KOPT-K1 (cell line): Measurements from ENCODE around the gene PLBD1.

ENCODE experiments used
- H3K27ac ChIP-seq: fragments of 200-600 bp; sonication (generic); 2 replicates; pipeline ENCODE4 v1.5.1; 2016; ENCODE audit warnings: antibody characterized with exemption, mild to moderate bottlenecking, low read depth, low read length; ENCODE audit not compliant: poor library complexity, severe bottlenecking
- H3K36me3 ChIP-seq: fragments of 200-600 bp; sonication (generic); 2 replicates; pipeline ENCODE4 v1.5.1; 2017; ENCODE audit warnings: antibody characterized with exemption, mild to moderate bottlenecking, low read length, moderate library complexity; ENCODE audit not compliant: insufficient read depth
- H3K9me3 ChIP-seq: fragments of 200-600 bp; sonication (generic); 2 replicates; pipeline ENCODE4 v1.5.1; 2017; ENCODE audit warnings: antibody characterized with exemption, low read length, mild to moderate bottlenecking; ENCODE audit not compliant: insufficient read depth, poor library complexity, severe bottlenecking

PLBD1 gene

DNA sequence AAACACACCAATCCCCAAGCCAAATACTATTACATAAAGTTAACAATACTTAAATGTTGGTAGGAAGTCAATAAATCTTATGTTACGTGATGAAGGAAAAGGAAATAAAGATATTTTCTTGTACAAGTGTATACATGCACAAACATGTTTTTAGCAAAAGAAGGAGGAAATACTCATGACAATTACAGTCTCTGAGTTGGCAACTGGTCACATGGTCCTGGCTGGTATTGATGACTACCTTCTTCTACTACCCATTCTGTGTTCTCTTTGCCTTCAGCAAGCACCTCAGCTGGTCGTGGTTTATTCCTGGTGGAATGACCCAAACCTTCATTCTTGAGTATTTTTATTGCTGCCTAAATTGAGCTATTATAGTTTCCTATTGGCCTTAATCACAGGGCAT lies 84.8 kb downstream of the PLBD1 start:
- Histone ChIP-seq H3K36me3 (peaks cover 100% of the 10 kb centered on the region), H3K27ac (no peak overlapping the region), H3K9me3 (no peaks in the 10 kb centered on the region)

DNA sequence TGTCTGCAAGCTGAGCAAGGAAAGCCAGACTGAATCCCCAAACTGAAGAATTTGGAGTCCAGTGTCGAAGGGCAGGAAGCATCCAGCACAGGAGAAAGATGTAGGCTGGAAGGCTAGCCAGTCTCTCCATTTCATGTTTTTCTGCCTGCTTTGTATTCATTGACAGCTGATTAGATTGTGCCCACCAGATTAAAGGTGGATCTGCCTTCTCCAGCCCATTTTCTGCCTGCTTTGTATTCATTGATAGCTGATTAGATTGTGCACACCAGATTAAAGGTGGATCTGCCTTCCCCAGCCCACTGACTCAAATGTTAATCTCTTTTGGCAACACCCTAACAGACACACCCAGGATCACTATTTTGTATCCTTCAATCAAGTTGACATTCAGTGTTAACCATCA lies 85.3 kb downstream of the PLBD1 start:
- no peak overlapping the region for H3K27ac ChIP-seq
- H3K36me3 ChIP-seq, result peaks cover 100% of the 10 kb centered on the region
- no peaks in the 10 kb centered on the region for H3K9me3 ChIP-seq

DNA sequence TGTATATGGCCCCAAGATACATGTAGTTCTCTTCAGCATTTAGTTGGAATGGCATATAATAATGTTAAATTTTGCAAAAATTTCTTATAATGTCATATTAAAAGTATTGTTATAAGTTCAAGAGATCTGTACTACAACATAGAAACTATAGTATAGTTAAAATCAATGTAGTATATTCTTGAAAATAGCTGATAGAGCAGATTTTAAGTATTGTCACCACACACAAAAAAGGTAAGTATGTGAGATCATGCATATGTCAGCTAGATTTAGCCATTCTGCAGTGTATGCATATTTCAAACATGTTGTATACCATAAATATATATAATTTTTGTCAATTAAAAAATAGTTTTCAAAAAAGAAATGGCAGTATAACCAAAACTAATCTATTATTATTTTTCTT lies 86.5 kb downstream of the PLBD1 start:
- Histone ChIP-seq H3K36me3 (peaks cover 95% of the 10 kb centered on the region), H3K27ac (no peak overlapping the region)

GRCh38 chr12:14479004-14479403 lies 88.7 kb downstream of the PLBD1 start:
- H3K27ac ChIP-seq, result no peak overlapping the region
- H3K36me3 ChIP-seq, result peaks cover 95% of the 10 kb centered on the region
- peaks cover 22% of the 10 kb centered on the region for H3K9me3 ChIP-seq

More for the DNA sequence above, 86.5 kb downstream of the PLBD1 start:
- H3K9me3 ChIP-seq, result no peaks in the 10 kb centered on the region

GRCh38 chr12:14473707-14474287 lies 93.9 kb downstream of the PLBD1 start:
- Histone ChIP-seq H3K9me3 (peaks cover 66% of the 10 kb centered on the region), H3K36me3 (peaks cover 89% of the 10 kb centered on the region), H3K27ac (no peak overlapping the region)

DNA sequence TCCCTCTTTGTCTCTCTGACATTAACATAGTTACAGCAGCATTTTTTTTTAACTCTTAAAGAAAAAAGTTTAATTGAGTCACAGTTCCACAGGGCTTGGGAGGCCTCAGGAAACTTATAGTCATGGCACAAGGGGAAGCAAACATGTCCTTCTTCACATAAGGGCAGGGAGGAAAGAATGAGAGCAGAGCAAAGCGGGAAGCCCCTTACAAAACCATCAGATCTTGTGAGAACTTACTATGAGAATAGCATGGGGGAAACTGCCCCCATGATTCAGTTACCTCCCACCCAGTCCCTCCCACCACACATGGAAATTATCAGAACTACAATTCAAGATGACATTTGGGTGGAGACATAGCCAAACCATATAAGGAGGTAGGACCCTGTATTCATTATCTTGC lies 96.2 kb downstream of the PLBD1 start:
- Histone ChIP-seq H3K36me3 (peaks cover 92% of the 10 kb centered on the region), H3K9me3 (peaks cover 66% of the 10 kb centered on the region), H3K27ac (no peak overlapping the region)

DNA sequence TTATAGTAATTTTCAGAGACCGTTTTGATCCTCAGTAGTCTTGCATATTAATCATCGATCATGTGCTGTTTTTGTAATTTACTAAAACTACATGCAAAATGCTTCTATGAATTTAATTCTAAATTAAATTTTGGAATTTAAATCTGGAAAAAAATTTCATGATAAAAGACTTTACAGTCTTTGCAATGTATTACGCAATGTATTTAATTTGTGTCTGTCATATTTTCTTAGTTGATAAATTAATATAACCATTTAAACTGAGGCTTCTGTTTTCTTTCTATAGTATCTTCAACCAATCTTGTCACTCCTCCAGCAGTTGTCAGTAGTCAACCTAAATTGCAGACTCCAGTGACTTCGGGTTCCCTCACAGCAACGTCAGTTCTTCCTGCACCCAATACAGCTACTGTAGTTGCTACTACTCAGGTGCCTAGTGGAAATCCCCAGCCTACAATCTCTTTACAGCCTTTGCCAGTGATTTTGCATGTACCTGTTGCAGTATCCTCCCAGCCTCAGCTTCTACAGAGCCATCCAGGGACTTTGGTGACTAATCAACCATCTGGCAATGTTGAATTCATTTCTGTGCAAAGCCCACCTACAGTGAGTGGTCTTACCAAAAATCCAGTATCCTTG lies 107.4 kb downstream of the PLBD1 start:
- H3K36me3 ChIP-seq, result peaks cover 66% of the 10 kb centered on the region

GRCh38 chr12:14454098-14454907 lies 113.4 kb downstream of the PLBD1 start:
- H3K27ac ChIP-seq, result no peak overlapping the region
- no peaks in the 10 kb centered on the region for H3K9me3 ChIP-seq
- H3K36me3 ChIP-seq, result peaks cover 66% of the 10 kb centered on the region

More for the DNA sequence above, 107.4 kb downstream of the PLBD1 start:
- Histone ChIP-seq H3K9me3 (no peaks in the 10 kb centered on the region), H3K27ac (no peak overlapping the region)
